ENCODE results near the gene A1CF. TPM values are rescaled to one million over a fixed set of nuclear protein-coding genes. Genes with fewer than 3 reads are reported as not detected.
"Not testable (repeated sequence)": the region's sequence is repeated elsewhere in the genome, so short reads cannot be mapped to it uniquely, and the experiment has no call there.

The A1CF gene, protein sequence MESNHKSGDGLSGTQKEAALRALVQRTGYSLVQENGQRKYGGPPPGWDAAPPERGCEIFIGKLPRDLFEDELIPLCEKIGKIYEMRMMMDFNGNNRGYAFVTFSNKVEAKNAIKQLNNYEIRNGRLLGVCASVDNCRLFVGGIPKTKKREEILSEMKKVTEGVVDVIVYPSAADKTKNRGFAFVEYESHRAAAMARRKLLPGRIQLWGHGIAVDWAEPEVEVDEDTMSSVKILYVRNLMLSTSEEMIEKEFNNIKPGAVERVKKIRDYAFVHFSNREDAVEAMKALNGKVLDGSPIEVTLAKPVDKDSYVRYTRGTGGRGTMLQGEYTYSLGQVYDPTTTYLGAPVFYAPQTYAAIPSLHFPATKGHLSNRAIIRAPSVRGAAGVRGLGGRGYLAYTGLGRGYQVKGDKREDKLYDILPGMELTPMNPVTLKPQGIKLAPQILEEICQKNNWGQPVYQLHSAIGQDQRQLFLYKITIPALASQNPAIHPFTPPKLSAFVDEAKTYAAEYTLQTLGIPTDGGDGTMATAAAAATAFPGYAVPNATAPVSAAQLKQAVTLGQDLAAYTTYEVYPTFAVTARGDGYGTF
- not detected for total RNA-seq

DNA sequence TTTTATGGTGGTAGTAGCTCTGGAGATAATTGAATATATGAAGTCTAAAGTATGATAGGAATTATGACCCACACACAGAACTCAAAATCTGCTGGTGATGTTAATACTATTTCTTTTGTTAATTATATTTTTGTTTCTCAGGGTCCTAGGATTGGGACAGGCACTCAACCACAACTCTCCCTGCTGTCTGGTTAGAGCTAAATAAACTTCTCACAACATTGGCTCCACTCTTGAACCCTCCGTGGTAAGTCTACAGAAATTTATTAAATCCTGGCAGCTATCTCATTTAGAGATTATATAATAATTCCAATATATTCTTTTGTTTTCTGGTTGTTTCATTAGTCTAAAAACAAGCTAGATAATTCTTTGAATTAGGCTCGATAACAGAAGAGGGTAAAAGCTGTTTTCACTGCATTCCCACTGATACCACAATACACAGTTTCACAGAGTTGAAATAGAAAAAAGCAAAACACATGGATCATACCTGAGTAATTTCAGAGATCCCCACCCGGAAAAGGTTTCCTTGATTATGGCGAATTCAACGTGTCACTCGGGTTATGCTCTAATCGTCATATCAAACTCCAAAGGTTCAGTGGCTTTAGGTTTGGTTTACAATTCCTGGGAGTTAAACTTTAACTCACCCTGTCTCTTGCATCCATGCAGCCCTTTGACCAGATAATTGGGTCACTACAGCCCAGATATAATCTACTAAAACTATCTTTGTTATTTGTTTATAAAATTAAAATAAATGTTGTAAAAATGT is at the start of gene A1CF:
TSS of gene A1CF (minus strand) at position 531 of the 763 bp plus-strand sequence. CDS start 25,687 bp downstream, outside the sequence.
- no peak for DNase-seq (ENCODE audit: low spot score)

DNA sequence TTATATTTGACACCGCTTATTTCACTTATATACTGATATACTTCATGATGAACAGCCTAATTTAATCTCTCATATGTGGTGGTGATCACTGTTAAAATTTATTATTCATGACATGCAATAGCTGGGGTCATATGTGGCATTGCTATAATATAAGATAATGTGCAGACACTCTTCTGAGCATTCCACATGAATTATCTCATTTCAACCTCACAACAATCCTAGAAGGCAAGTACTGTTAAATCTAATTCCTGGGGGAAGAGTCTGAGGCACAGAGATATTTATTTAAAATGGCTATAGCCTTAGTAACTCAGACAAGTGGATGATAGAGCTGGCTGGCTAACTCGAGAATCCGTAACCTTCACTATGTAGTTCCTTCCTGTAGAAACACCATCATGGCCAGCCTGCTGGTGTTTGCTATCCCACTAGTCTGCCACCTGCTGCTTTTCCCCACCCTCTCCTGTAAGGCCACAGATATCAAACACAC is 46.6 kb upstream of the A1CF start:
- DNase-seq (ENCODE audit: low spot score): no peak

DNA sequence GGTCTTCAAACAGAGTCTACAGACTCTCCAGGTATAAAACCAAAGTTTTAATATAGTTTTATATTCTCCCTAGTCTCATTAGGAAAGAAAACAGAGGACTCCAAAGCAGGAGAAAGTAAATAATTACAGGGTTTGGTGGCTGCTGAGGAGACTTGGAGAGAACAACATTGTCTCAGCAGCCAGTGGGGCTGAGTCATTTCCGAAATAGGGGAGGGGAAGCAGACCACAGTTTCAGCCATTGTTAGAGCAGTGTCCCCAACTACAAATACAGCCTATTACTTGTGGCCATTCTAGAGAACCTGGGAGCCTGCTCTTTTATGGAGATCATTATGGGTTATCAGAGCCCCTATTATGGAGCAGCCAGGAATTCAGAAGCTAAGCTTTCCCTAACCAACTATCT is 44.2 kb upstream of the A1CF start:
- no peak for DNase-seq (ENCODE audit: low spot score)

DNA sequence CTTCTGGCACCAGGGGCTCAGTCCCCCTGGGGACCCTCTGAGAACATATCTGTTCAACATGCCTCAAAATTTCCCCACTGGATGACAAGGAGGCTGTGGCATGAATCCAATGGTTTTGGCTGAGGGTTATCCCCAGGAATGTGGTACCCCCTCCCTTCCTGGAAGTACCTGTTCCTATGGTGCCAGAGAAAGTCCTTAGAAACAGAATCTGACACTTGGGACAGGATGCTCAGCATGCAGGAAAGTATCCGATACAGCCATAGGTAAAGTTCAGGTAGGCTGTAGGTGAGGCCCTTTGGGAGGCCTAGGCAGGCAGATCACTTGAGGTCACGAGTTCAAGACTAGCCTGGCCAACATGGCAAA is 42.7 kb upstream of the A1CF start:
- no peak for DNase-seq (ENCODE audit: low spot score)

DNA sequence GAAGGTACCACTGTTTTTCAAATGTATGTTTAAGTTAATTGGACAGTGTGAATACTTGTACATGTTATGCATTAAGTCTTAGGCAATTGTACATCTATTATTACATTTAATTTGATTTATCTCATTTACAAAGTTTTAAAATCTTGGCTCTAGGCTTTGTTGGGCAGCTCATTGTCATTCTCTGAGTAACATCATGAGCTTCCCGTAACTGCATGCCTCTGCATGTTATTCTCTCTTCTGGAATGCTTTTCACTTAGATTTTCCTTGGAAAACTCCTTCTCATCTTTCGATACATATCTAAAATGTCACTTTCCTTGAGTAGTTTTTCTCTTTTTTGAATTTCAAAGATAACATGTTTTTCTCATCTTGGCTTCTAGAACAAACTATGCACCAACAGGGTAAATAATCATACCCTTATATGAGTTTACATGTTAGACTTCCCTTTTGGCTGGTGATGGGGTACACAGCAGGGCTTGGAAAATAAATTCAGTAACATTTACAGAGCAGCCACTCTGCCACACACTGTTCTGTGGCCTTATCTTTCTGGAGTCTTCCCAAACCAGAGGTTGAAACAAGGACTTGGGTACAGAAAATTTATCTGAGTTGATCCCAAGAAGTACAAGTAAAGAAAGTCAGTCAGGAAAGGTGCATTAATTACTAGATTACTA is 42.2 kb upstream of the A1CF start:
- DNase-seq (ENCODE audit: low spot score): no peak

DNA sequence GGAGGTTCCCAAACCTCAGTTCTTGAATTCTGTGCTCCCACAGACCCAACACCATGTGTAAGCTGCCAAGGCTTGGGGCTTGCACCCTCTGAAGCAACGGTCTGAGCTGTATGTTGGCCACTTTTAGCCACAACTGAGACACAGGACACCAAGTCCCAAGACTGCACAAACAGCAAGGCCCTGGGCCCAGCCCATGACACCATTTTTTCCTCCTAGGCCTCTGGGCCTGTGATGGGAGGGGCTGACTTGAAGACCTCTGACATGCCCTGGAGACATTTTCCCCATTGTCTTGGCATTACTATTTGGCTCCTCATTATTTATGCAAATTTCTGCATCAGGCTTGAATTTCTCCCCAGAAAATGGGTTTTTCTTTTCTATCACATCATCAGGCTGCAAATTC is 38.0 kb upstream of the A1CF start:
- DNase-seq (ENCODE audit: low spot score): not testable (repeated sequence)

DNA sequence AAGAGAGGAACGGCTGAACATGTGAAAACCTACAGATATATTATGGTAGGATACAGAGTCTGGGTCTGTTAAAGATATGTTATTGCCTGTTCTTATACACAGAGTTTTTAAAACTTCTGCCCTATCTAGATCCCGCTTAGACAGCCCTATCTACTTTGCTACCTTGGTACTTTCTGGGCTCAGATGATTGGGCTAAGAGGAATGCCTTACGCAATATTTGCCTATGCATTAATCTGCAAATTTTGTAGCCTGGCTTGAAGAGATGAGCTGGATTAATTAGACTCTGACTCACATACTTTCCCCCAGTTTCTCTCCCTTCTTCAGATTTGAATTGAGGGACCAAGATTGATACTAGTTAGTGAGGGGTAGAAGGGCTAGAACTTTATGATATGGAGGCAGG is 33.6 kb upstream of the A1CF start:
- no peak for DNase-seq (ENCODE audit: low spot score)

DNA sequence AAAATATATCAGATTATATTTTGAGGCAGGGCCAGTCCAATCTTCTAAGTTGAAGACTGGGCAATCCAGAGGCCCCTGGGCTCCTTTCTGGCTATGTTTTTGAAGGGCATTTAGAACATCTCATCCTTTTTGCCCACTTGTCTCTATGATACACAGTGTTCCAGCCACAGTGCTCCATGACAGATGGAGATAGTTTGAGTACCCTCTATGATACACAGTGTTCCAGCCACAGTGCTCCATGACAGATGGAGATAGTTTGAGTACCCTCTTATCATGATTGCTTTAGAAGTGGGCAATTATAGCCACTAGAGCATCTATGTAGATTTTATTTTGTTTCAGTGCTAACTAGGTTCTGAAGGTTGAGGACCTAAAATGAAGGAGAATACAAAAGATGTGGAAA is 33.1 kb upstream of the A1CF start:
- DNase-seq (ENCODE audit: low spot score): no peak

DNA sequence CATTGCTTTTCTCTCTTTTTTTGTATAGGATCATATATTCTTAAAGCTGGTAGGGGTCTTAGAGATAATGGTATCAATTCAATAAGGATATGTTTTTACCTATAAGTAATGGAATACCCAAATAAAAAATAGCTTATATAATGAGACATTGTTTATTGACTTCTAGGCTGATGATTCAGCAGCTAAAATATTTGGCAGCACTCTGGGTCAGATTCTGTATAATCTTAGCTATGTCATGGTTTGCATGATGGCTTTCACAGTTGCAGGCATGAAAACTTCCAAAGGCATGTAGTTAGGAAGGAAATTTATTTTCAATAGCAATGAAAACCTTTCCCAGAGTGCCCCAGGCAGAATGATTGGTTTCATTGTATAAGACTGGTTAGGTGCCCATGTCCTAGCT is 32.1 kb upstream of the A1CF start:
- DNase-seq (ENCODE audit: low spot score): no peak

DNA sequence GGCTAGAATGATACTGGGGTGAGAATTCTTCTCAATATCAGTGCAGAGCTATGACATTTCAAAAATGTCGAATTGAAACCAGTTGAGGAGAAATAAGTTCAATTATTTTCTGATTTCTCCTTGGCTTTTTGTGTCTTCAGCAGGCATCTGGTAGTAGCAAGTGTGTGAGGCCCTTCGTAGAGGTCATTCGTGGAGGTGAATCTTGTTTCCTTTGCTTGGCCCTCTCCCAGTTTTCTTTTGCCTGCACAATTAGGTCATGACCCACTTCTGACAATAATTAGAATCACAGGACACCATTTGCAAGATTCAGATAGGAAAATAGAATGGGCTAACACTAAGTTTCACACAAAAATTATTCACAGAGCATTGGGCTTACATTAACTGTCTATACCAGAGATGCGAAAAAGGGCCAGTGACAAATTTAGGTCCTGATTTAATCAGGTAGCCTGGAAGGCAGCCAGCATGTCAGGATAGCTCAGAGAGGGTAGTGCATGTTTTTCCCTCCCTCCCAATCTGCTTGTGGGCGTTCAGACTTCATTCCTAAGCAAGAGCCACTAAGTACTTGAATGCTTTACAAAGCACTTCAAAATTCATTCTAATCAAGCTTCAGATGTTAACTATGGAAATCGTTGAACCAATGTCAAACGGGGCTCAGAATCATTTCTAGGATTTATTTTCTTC is 24.0 kb upstream of the A1CF start:
- DNase-seq (ENCODE audit: low spot score): no peak

DNA sequence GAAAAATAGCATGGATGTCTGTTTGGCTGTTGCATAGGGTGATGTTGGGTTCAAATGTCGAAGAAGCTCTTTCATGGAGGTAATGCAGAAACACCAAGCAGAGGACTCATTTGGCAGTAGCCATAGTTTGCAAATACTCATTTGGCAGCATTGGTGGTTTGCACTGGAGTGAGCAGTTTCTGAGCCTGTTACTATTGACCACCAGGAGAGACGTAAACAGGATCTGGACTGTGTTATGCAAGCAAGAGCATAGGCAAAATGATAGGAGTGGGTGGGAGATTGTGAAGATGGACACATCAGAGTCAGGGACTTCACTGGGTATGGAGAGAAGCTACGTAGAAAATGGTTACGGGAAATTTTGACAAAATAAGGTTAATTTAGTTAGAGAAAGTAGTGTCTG is 22.9 kb upstream of the A1CF start:
- no peak for DNase-seq (ENCODE audit: low spot score)

DNA sequence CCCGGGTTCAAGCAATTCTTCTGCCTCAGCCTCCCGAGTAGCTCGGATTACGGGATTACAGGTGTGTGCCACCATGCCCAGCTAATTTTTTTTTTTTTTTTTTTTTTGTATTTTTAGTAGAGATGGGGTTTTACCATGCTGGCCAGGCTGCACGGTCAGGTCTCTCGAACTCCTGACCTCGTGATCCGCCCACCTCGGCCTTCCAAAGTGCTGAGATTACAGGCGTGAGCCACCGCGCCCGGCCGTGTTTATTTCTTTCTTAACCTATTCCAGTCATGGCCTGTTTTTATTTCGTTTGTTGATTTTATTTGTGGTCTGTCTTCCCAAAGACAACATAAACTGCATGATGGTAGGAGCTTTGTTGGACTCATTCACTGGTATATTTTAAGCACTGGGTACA is 20.4 kb upstream of the A1CF start:
- not testable (repeated sequence) for DNase-seq (ENCODE audit: low spot score)

DNA sequence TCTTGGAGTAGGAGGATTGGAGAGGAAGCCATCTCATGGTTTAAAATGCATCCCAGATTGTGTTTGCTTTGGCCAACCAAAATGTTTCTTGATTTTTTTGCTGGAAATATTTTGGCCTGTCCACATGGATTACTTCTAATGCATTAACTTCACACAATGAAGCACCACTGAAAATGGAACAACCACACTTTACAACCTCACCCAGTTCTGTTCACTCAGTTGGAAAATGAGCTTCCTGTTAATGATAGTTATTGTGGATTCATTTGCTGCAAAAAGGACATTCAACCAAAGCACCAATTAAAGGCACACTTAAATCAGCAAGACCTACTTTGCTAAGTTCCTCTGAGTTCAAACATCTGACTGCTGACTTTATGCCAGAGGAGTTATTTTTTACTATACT is 11.3 kb upstream of the A1CF start:
- no peak for DNase-seq (ENCODE audit: low spot score)

DNA sequence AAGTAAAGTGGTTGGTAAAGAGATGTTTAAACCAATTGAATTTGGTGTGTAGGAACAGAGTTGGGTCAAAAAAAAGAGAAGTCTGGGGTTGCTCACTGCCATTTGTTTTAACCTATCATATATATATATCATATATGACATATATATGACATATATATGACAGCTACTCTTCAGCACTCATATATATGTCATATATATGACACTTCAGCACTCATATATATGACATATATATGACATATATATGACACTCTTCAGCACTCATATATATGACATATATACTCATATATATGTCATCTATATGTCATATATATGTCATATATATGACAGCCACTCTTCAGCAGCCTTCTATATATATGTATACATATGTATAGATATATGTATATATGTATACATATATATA is 8.9 kb upstream of the A1CF start:
- no peak for DNase-seq (ENCODE audit: low spot score)

DNA sequence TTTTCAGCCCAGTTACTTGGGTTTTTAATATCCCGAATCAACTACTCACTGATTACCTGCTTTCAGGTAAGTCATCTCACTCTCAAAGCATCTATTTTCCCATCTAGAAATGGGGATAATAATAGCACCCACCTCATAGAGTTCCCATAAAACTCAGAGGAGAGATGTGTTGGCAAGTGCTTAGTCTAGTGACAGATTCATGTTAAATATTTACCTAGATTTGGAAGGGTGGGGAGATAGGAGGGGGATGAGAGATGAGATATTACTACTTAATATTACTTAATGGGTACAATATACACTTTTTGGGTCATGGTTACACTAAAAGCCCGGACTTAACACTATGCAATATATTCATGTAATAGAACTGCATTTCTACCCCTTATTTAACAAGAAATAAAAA is 7.0 kb upstream of the A1CF start:
- no peak for DNase-seq (ENCODE audit: low spot score)

DNA sequence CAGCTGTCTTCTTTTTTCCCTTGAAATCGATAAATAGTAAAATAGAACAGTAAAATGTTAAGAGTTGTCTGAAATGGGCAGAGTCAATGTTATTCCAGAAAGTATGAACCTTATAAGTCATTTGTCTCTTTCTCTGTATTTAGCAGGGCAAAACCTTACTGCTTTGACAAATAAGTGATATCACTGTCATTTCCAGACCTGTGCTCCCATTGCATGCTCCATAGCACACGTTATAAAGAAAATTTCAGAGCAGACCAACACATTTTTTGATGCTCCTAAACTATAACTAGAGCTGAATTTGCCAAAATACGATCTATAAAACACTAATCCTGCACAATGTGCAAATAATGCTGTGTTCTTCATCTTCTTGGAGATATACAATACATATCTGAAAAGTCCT is 1.1 kb downstream of the A1CF start:
- no peak for DNase-seq (ENCODE audit: low spot score)

DNA sequence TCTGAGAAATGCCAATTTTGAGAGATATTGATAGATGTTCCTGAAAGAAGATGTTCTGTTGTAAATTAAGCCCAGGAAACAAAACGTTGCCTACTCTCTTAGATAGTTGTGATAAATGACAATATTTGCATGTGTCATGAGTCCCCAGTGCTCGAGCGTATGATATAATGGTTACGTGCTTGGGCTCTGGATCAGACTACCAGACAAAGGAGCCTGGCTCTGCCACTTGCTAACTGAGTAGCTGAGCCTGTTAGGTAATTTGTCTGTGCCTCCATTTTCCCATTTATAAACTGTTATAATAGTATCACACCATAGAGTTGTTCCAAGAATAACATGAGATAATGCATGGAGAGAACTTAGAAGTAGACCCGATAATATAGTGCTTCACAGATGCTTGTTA is 1.8 kb downstream of the A1CF start:
- no peak for DNase-seq (ENCODE audit: low spot score)

DNA sequence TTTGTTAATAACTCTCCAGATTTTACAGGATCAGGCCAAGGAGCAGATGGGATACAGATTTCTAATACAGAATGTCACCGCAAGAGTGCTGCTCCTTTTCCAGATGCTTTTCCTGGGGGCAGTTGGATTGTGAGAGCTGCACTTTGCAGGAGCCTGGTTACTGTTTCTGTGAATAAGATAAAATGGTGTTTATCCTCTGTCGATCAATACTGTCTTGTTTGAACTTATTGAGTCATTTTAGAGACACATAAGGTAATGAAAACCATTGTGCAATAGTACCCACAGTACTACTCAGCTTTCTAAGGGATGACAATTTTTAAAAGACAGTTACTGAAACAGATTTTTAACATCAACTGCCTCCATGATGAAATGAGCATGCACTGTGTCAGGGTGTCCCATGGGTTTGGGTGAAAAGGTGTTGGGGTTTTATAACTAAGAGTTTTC is 2.9 kb downstream of the A1CF start:
- no peak for DNase-seq (ENCODE audit: low spot score)

DNA sequence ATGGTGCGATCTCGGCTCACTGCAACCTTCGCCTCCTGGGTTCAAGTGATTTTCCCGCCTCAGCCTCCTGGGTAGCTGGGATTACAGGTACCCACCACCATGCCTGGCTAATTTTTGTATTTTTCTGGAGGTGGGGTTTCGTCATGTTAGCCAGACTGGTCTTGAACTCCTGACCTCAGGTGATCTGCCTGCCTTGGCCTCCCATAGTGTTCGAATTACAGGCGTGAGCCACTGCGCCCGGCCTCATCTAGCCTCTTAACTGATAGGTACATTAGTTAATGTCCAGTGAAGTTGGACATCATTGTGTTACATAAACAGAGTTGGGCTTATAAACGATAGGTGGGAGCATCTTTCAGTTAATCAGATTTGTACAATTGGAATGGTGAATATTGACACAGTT is 4.4 kb downstream of the A1CF start:
- not testable (repeated sequence) for DNase-seq (ENCODE audit: low spot score)

DNA sequence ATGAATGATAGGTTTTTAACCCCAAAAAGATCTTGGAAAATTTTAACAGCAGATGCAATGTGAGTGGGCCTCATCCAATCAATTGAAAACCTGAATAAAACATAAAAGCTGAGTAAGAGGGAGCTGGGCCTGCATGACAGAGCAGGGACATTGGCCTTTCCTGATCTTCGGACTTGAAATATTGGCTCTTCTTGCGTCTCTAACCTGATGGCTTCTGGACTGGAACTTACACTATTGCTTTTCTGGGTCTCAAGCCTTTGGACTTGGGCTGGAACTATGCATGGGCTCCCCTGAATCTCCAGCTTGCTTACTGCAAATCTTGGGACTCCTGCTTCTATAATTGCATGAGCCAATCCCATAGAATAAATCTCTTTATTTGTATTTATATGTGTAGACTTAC is 9.0 kb downstream of the A1CF start:
- no peak for DNase-seq (ENCODE audit: low spot score)

DNA sequence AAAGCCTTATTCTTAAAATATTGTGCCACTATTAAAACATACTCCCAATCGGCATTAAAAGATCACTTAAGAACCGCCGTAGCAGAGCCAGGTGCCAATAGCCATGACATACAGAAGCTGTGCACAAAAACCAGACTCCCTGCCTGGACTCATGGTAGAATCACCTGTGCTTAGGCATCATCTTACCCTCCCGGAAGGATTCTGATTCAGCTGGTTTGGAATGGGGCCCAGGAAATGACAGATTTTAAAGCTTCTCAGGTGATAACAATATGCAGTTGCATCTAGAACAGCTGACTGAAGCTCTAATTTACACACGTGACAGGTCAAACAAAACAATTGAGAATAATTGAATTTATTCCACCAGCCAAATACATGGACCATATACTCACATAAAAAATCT is 10.7 kb downstream of the A1CF start:
- no peak for DNase-seq (ENCODE audit: low spot score)

DNA sequence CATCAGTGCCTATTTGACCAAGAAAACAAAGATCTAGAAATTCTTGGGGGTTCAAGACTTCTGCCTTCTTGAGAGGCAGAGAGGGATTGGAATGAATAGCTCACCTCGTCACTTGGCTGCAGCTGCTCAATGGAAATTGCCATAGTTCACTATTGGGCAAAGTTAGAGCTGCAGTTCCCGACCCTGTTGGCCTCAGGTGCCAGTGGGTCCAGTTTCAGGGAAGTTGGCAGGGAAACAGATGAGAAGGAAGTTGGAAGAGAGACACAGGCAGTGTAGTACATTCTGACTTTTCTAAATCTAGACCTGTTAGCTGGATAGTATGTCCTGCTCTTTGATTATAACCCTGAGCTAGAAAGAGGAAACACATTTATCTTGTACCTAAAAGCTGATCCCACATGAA is 19.1 kb downstream of the A1CF start:
- DNase-seq (ENCODE audit: low spot score): no peak
